GM13976 (cell line): Measurements from ENCODE around the gene TRPV3.

Experiments
- DNase-seq: peaks from one replicate; pipeline ENCODE4 v3.0.0; 2012; ENCODE audit warnings: low spot score
- CTCF ChIP-seq: IDR thresholded peaks from 2 replicates; pipeline ENCODE4 v1.5.1; 2012; ENCODE audit warnings: borderline replicate concordance, mild to moderate bottlenecking; ENCODE audit not compliant: insufficient read depth; ENCODE audit errors: extremely low read depth, missing control alignments, control extremely low read depth
- in situ Hi-C: fragments of 300-500 bp; cut with MboI; formaldehyde crosslinking; loops from one replicate; pipeline ENCODE4 v1.12.0; 2022; ENCODE audit warnings: low sequenced_read_pairs, mixed read lengths, inconsistent platforms; ENCODE audit not compliant: unreplicated experiment

Gene TRPV3

GRCh38 chr17:3528880-3529511, 28.6 kb downstream of the TRPV3 start:
- DNase-seq = no peak
- in situ Hi-C loops = no loop called here
- no peak for TF ChIP-seq CTCF

GRCh38 chr17:3528403-3528851, 29.2 kb downstream of the TRPV3 start:
- in situ Hi-C loops = no loop called here
- TF ChIP-seq CTCF = no peak
- DNase-seq = no peak

- no peak for DNase-seq
- no peak for TF ChIP-seq CTCF
- in situ Hi-C loops = no loop called here
Observed at GRCh38 chr17:3527896-3528295, 29.7 kb downstream of the TRPV3 start.

- in situ Hi-C loops = no loop called here
- TF ChIP-seq CTCF = no peak
- no peak for DNase-seq
Observed at GRCh38 chr17:3527468-3527867, 30.1 kb downstream of the TRPV3 start.

GRCh38 chr17:3526971-3527370, 30.6 kb downstream of the TRPV3 start:
- no peak for DNase-seq
- no peak for TF ChIP-seq CTCF
- in situ Hi-C loops = no loop called here

GRCh38 chr17:3526491-3526890, 31.1 kb downstream of the TRPV3 start:
- in situ Hi-C loops = no loop called here
- no peak for DNase-seq

More at GRCh38 chr17:3526491-3526890, 31.1 kb downstream of the TRPV3 start:
- no peak for TF ChIP-seq CTCF
